Activated T-cell treated with anti-CD3 and anti-CD28 coated beads for 48 hours (primary cell): Measurements from ENCODE around the gene OR2S2.
"Not testable (repeated sequence)": the region's sequence is repeated elsewhere in the genome, so short reads cannot be mapped to it uniquely, and the experiment has no call there.

Experiments
- DNase-seq: peaks from one replicate; pipeline ENCODE4 v3.0.0-alpha.2; 2020; ENCODE audit warnings: low read depth

Gene OR2S2

GRCh38 chr9:35933550-35934067, 24.3 kb downstream of the OR2S2 start:
- no peak for DNase-seq

GRCh38 chr9:35932735-35933134, 25.2 kb downstream of the OR2S2 start:
- no peak for DNase-seq

DNA sequence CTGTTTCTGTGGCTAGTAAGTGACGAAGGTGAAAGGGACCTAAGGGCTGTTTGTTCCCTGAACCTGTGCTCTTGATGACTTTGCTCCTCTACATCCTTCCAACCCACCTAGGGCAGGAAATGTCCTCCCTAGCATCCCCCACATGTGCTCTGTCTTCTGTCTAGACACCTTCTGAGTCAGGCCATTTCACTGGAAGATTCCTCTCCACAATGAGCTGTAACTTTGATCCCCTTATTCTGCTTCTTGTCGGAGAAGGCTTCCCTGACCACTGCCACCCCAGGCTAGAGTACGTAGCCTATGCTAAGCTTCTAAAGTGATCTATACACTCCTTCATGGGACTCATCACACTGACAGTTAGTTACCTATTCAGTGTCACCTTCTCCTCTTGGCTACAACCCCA, 27.0 kb downstream of the OR2S2 start:
- no peak for DNase-seq

DNA sequence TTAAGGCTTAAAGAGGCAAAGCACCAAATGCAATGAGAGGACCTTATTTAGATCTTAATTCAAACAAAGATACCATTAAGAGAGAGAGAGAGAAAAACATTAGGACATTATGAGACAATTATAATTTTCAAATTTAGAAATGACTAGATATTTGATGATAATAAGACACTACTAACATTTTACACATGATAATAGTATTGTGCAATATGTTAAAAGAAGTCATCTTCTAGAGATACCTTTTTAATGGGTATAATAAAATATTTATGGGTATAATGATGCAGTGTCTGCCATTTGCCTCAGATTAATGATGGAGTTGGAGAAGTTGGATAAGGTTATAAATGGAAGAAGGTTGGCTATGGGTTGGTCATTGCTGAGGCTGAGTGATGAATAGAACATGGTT, 27.4 kb downstream of the OR2S2 start:
- DNase-seq, result no peak

DNA sequence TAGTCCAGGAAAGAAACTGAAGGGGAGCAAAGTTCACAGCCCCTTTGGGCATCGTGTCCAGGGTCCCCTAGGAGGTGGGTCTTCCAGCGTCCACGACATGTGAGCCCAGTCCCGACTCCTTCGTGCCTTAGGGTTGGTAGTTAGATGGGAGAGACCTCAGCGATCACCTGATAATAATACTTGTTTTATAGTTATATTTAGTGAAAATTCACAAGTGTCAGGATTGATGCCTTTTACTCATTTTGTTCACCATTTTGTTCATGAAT, 28.6 kb downstream of the OR2S2 start:
- DNase-seq, result no peak

GRCh38 chr9:35928591-35929452, 29.1 kb downstream of the OR2S2 start:
- DNase-seq, result no peak

GRCh38 chr9:35923927-35924763, 33.8 kb downstream of the OR2S2 start:
- peak; percentile 33 for DNase-seq

- DNase-seq, result no peak
Measured at GRCh38 chr9:35923598-35923926, 34.4 kb downstream of the OR2S2 start.

- no peak for DNase-seq
Measured at GRCh38 chr9:35920051-35920620, 37.8 kb downstream of the OR2S2 start.

DNA sequence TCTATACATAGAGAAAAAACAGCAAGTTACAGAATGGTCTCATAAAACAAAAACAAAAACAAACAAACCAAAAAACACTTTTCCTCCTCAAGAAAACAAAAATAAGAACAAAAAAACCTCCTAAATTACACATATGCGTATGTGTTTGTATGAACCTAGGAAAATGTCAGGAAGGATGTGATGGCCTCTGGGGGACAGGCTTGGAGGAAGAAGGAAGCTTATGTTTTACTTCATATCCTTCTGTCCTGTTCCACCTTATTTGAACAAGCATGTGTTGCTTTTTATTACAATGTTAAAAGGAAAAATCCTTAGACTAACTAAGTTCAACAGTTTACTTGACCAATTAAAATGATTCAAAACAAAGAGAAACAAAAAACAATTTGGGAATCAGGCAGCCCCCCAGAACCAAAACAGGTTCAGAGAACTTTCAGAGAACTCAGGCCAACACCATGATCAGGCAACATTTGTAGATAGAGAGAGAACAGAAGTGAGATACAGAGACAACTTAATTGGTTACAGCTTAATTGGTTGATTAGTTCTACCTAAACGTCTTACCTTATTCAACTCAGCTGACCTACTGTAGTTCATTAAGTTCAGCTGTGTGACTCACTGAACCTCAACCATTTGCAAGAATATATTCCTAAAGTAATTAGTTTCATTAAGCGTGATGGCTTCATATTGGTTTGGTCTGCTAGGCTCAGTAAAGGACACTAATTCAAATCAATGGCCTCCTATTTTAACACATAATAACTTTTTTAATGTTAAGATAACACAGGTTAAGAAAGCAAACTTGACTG, 38.5 kb downstream of the OR2S2 start:
- DNase-seq, result no peak

- DNase-seq, result no peak
Measured at GRCh38 chr9:35918780-35919179, 39.2 kb downstream of the OR2S2 start.

- no peak for DNase-seq
Measured at GRCh38 chr9:35917261-35917660, 40.7 kb downstream of the OR2S2 start.

- no peak for DNase-seq
Measured at GRCh38 chr9:35915681-35916294, 42.2 kb downstream of the OR2S2 start.

- DNase-seq, result no peak
Measured at GRCh38 chr9:35914301-35914807, 43.6 kb downstream of the OR2S2 start.

DNA sequence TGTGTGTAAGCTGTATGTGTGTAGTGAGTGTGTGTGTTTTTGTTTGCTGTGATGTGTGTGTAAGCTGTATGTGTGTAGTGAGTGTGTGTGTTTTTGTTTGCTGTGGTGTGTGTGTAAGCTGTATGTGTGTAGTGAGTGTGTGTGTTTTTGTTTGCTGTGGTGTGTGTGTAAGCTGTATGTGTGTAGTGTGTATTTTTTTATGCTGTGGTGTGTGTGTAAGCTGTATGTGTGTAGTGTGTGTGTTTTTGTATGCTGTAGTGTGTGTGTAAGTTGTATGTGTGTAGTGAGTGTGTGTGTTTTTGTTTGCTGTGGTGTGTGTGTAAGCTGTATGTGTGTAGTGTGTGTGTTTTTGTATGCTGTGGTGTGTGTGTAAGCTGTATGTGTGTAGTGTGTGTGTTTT, 44.5 kb downstream of the OR2S2 start:
- not testable (repeated sequence) for DNase-seq

- DNase-seq, result no peak
Measured at GRCh38 chr9:35912791-35913400, 45.1 kb downstream of the OR2S2 start.

GRCh38 chr9:35911690-35912089, 46.3 kb downstream of the OR2S2 start:
- DNase-seq, result no peak

DNA sequence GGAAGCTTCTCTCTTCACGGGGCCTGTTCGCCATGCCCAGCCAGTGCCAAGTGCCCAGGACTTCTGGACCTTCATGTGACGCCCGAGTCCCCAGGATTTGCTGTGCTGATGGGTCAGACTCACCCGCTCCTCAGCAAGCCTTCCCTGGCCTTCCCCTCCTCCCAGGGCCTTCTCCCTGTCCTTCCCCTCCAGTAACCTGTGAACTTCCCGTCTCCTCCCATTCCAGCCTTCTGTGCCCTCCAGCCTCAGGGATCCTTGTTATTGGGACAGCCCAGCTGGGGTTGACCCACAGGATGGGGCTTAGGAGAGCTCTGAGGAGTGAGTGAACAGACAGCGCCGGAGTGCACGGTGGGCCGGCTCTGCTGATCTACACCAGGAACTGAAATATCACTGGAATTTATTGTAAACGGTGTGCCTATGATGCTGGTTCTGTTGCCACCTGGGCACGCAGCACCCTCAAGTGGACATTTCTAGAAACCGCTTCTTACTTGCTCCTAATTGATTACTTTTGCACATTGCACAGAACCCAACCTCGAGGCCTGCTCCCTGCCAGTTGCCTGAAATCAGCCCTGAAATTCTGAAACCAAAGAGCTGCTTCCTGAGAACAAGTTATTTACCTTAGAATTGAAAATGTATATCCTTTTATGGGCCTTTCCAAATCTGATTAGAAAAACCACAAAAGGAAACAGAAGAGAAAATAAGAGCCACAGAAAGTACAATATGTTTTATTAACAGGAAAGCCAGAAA, 47.2 kb downstream of the OR2S2 start:
- peak; percentile 20 for DNase-seq

DNA sequence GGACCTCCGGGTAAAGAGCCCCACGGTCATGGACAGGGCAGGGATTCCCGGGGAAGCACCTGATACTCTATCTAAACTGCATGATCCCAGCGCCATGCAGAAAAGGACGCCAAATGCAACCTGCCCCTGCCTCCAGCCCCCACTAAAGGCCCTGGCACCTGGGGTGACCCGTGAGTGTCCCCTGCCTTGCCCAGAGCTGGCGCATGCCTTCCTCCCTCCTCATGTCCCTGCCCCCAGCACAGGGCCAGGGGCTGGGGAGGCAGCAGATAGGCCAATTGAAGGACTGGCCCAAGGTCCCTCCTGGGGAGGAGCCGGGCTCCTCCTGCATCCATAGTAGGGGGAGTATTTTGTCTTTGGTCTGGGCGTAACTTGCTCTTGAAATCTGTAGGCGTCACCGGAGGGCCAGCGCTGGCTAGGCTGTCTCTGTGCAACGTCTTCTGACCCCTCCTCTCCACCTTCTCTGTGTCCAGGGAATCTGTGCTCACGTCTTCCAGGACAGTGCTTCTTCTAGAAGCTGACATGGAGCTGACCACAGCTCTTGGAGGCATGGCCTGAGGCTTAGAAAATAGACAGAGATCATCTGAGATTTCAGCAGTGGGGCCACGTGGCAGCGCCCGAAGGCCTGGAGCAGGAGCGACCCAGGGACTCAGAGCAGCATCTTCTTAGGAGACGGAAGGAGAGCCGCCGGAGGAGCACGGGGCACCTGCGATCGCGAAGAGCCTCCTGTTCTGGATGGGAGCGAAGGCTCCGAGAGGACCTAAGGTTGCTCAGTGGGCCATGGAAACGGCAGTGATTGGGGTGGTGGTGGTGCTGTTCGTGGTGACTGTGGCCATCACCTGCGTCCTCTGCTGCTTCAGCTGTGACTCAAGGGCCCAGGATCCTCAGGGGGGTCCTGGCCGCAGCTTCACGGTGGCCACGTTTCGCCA, 48.0 kb downstream of the OR2S2 start:
- no peak for DNase-seq
